Stimulated activated CD8-positive, alpha-beta memory T cell treated with anti-CD3 and anti-CD28 coated beads, Interleukin-7, amount 100 ng/mL, for 1 hour (primary cell): ENCODE measurements around the gene FUCA1.

ENCODE experiments used
- DNase-seq, 2 donors: peaks; one replicate each; pipeline ENCODE4 v3.0.0-alpha.2; 2020; ENCODE audit warnings: low read depth in 2 of 2

Gene FUCA1

DNA sequence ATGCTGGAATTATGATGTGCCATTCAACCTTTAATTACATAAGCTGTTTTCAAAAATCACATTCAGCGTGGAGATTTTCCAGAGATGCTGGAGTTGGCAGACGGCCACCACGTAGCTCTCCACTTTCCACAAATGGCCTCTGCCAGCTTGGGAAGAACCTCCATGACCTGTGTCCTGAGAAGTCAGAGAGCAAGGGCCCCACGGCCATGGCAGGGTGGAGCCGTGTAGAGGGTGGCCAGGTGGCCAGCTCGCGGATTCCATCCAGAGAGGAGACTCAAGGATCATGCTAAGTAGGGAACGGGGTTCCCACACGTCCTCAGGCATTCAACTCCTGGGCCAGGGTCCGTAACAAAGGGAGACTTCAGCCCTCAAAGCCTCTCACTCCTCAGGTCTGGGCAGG lies 66.2 kb downstream of the FUCA1 start:
- no peak for DNase-seq

DNA sequence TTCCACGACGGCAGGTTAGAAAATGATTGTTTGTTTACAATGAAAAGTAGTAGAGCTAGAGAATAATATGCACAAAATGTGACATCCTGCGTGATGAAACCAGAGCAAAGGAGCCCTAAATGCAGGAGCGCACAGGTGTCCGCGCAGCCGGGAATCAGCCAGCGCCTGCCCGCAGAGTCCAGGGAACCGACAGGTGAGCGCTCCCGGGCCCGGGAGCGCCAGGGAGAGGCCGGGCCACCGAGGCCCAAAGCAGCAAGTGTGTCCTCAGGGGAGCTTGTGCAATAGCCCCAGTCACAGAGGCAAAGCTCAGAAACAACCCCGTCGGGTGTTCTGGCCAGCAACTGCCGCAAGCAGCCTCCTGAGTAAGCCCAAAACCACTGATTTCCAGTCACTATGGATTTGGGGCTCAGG lies 66.7 kb downstream of the FUCA1 start:
- DNase-seq = no peak

DNA sequence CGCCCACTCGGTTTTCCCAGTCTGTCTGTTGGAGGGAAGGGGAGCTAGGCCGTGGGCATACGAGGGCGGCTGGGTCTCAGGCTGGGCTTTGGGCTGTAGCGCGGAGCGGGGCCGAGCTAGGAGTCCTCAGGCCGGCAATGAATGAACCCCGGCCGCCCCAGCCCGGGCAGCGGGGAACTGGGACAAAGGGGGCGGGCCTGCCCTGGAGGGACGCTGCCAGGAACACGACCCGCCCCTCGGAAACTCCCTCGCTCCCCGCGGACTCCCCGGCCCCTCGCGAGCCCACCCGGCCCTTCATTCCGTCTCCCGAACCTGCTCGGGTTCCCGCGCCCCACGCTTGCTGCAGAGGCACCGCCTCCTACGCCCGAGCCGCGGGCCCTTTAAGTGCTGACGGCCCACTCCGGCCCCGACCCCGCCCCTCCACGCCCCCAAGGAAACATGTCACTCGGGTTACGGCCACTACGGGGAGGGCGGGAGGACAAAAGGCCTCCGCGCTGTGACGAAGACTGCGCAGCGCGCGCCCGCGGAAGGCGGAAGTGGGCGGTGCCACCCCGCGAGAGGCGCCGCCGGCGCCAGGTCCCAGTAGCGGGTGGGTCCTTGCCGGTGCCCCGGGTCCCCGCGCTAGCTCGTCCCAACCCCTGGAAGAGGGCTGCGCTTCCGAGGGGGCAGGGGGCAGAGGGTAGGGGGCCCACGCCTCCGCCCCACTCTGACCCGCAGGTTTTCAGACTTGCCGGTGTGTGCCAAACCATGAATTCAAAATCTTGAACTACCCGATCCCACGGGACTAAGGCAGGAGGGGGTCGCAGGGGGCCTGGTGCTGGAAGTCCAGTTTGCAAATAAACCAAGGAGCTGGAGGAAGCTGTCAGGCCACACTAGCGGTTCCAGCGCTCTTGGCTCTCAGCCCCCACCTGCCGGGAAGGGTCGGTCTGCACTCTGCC lies 67.4 kb downstream of the FUCA1 start, which contains the start of gene GALE:
GALE (minus strand) TSS at position 355 of the 938 bp plus-strand sequence. CDS start 1,747 bp downstream, outside the sequence.
- DNase-seq = peak; percentile 94 to 96

DNA sequence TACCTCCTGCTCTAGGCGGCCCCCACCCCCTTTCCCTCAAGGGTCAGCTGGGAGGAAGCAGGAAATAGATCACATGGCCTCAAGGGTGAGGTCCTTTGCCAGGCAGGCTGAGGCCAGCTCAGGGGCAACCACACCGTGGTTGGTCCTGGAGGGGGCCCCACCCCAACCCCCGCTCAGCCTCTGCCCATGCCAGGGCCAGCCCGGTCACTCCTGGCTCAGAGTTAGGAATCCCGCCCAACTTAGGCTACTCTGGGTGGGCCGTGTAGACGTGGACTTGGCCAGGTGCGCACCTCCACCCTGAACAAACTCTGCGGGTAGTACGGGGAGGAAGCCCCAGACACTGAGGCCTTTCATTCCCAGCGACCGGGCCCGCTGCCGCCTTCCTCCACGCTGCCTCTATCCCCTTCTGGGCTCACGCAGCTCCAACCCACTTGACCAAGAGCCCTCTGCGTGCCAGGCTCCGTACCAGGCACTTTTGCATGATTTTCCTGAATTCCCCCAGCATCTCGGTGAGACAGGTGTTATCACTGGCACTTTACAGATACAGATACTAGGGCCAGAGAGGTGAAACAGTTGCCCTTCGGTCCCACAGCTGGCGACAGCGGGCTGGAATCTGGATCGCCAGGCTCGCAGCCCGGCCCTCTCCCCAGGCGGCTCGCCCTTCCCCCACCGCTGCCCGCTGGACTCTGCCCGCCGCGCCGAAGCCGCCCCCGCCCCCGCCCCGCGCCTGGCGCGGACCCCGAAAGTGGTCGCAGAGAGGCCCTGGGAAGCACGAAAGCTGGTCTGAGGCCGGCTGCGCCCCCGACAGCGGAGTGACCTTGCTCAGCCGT lies 68.3 kb downstream of the FUCA1 start:
- no peak for DNase-seq

DNA sequence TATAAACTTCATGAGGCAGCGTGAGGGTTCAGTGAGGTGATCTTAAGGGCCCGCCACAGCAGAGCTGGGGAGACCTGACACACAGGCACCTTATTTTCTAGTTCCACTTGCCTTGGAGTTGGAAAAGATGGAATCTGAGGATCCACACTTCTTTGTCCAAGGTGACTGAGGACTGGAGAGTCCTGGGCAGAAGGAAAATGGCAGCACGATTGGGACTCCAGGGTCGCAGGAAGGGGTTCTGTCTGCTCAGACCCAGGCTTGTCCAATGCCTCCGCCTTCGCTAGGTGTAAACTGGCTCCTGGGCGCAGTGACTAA lies 68.9 kb downstream of the FUCA1 start:
- DNase-seq = no peak

DNA sequence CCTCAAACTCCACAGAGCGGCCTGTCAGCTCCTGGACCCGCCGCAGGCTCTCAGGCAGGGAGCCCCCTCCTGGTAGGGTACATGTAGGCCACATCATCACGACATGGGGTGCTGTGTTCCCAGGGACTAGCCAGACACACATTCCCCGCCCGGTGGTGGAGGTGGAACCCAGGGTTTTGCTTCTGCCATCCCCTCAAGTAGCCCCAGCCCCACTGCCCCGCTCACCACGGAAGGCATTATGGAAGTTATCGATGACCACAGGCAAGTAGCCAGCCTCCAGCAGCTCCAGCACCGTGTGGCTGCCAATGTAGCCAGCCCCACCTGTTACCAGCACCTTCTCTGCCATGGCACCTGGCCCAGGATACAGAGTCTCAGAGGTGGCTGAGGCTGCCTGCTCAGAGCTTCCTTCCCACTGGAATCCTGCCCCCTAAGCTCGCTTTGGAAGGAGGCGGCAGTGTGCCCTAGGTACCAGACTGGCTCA lies 69.4 kb downstream of the FUCA1 start:
- no peak for DNase-seq

DNA sequence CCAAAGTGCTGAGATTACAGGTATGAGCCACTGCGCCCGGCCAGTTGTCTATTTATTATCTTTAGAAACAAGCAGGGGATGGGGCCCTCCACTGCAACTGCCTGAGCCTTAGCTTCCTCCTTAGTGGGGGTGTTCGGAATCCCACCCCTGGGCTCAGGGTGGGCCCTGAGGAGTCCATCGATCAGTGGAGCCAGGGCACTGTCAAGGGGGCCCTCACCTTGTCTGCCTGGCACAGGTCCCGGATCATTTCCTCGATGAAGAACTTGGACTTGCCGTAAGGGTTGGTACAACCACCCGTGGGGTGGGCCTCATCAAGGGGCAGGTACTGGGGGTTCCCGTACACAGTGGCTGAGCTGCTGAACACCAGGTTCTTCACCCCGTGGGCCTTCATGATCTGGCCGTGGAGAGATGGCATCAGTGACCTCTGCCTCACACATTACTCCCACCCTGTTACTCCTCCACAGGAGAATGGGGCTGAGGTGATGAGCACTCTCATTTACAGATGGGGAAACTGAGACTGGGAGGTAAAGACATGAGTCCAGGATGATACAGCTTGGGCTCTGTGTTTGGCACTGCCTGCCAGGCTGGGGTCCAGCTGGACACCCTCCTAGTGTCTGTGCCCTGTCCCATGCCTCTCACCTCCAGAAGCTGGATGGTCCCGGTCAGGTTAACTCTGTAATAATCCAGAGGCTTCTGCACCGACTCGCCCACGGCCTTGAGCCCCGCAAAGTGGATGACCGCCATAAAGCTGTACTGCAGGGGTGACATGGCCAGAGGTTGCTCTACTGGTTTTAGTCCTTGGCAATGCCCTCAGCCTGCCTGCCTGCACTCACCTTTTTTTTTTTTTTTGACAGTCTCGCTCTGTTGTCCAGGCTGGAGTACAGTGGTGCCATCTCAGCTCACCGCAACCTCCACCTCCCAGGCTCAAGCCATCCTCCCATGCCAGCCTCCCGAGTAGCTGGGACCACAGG lies 70.3 kb downstream of the FUCA1 start:
- no peak for DNase-seq

DNA sequence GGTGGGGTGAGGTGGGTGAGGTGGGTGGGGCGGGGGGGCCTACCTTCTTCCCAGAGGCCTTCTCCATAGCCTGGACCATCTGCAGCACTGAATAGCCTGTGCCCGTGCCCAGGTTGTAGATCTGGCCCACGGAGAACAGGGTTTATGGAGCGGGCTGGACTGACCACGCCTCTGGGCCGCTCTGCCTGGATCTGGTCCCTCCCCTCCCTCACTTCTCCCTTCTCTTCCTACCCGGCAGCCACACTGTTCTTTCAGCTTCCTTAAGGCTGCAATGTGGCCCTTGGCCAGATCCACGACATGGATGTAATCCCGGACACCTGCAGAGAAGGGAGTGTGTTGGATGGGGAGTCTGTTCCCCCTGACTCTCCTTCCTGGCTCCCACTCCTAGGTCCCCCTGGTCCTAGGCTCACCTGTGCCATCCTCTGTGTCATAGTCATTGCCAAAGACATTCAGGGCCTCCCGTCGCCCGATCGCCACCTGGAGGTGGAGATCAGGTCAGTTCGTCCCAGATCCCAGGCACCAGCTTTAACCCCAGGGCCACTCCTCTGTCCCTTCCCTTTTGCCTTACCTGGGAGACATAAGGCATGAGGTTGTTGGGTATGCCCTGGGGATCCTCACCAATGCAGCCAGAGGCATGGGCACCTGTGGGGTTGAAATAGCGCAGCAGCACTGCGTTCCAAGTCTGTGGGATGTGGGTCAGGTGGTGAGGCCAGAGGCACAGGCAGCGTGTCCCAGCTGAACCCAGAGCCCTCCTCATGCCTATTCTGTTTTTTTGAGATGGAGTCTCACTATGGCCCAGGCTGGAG lies 71.4 kb downstream of the FUCA1 start:
- no peak for DNase-seq

DNA sequence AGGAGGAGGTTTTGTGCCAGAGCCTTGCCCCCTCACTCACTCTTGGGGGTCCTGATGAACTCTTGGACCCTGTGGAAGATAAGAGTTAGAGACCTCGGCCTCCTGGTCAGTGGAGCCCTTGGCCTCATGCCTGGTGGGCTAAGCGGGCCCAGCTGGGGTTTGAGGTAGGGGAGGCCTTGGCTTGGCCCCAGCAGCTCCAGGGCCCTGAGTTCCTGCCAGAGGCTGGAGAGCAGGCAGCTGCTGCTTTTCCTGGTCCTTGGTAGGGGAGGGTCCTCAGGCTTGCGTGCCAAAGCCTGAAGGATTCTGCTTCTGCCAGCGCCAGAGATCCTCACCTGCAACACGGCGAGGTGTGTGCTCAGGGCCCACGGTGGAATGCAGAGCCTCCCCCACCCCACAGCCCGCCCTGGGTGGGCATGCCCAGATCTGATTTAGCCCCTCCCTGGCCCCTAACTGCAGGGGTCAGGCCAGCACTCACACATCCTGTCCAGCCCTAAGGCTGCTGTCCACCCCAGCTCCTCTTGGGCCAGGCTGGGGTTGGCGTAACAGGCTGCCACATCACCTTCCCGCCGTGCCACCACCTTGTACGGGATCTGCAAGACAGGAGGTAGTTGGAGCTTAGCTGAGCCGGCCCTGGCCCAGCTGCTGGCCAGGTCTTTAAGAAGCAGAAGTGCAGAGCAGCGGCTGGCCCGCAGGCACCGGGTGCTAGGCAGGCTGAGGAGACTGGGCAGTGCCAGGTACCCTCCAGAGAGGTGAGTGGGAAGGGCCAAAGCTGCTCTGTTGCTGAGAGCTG lies 72.2 kb downstream of the FUCA1 start:
- no peak for DNase-seq
